ENCODE measurements around the gene ATP6AP1. TPM values are rescaled to one million over a fixed set of nuclear protein-coding genes. Genes with fewer than 3 reads are reported as not detected.

ATP6AP1 gene
- total and polyA plus RNA-seq, 10 donors = 34.2 to 127 (median 82.0) TPM

DNA sequence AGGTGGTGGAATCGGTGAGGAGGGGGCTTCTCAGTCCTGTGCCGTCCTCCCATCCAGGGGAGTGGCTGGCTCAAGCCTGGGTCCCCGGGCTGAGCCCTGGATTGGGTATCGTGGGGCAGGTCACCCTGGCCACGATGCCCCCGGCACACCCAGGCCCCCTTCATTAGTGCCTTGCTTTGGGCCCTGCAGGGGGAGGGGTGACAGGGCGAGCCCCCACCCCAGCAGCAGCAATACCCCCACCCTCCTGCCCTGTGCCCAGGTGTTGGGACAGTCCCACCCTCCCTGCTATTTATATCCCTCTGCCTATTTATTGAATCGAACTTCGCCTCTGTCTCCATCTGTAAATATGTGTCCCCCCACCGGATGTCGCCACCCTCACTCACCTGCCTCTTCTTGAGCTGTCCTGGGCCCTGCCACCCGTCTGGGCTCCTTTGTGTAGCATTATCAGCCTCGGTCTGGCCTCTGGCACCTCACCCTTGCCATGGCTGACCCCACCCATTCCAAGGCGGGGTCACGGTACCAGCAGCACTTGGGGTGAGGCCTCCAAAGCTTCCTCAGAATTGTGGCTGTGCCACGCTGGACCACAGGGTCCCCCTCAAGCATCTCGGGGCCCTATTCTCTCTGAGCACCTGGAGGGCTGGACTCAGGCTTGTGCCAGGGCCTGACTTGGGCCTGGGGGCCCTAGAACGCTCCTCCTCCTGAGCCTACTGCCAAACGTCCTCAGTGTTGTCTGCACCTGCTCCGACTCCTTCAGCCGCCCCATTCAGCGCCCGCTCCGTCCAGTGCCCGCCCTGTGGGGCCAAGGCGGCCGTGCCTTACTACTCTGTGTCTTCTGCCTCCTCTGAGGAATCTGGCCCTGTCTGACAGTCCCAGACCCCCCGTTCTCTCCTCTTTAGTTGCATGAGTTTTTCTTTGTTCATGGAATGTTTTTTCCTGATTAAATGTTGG is 44.5 kb downstream of the ATP6AP1 start:
- no peak overlapping the region for H3K27ac ChIP-seq
- H3K36me3 ChIP-seq = peaks cover 0 to 54% (median 26%) of the 10 kb centered on the region in 6 donors
- H3K4me3 ChIP-seq = no peak overlapping the region
- 73 to 87% (median 80%) methylated on average over 16 to 28 of the region's 28 CpGs for WGBS, 5 donors
- H3K27me3 ChIP-seq (replicated peaks in 1 of 7) = no peaks in the 10 kb centered on the region
- intact Hi-C loops (cut with DNase I; ENCODE audit: low total_unique reads) = no loop called here
- DNase-seq = no peak
- no peaks in the 10 kb centered on the region for H3K9me3 ChIP-seq
- peaks cover 0 to 8% (median 2%) of the 10 kb centered on the region in 6 donors for H3K4me1 ChIP-seq
- TF ChIP-seq, protein P1, sequence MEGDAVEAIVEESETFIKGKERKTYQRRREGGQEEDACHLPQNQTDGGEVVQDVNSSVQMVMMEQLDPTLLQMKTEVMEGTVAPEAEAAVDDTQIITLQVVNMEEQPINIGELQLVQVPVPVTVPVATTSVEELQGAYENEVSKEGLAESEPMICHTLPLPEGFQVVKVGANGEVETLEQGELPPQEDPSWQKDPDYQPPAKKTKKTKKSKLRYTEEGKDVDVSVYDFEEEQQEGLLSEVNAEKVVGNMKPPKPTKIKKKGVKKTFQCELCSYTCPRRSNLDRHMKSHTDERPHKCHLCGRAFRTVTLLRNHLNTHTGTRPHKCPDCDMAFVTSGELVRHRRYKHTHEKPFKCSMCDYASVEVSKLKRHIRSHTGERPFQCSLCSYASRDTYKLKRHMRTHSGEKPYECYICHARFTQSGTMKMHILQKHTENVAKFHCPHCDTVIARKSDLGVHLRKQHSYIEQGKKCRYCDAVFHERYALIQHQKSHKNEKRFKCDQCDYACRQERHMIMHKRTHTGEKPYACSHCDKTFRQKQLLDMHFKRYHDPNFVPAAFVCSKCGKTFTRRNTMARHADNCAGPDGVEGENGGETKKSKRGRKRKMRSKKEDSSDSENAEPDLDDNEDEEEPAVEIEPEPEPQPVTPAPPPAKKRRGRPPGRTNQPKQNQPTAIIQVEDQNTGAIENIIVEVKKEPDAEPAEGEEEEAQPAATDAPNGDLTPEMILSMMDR (IDR thresholded peaks at IDR 0.05 in 8 of 11, conservative IDR thresholded peaks at IDR 0.05 in 3 of 11) = no peak
- TF ChIP-seq POLR2AphosphoS5 (IDR thresholded peaks at IDR 0.05) = no peak
- no peak for TF ChIP-seq POLR2A (IDR thresholded peaks at IDR 0.05)

DNA sequence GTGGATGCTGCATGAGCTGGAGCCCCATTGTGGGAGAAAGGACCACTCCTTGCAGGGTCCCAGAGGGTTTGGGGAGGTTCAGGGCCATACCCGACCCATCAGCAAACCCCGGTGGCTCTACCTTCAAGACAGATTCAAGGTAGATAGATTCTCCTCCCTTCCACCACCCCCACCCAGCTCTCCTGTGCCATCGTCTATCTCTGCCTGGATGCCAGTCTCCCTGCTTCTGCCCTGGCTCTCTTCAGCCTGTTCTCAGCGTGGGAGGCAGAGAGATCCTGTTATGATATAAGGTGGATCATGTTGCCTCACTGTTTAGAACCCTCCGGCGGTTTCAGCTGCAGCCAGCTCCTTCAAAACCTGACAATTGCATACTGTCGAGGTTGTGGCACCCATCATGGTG is 45.2 kb downstream of the ATP6AP1 start:
- WGBS, 5 donors = 78 to 95% (median 89%) methylated on average over 6 to 7 of the region's 7 CpGs
- peaks cover 0 to 47% (median 21%) of the 10 kb centered on the region in 6 donors for H3K36me3 ChIP-seq
- no peak for TF ChIP-seq POLR2AphosphoS5 (IDR thresholded peaks at IDR 0.05)
- TF ChIP-seq, protein P1 (IDR thresholded peaks at IDR 0.05 in 8 of 11, conservative IDR thresholded peaks at IDR 0.05 in 3 of 11) = no peak
- no peak for TF ChIP-seq POLR2A (IDR thresholded peaks at IDR 0.05)
- H3K9me3 ChIP-seq = no peaks in the 10 kb centered on the region
- H3K27me3 ChIP-seq (replicated peaks in 1 of 7) = no peaks in the 10 kb centered on the region
- H3K4me3 ChIP-seq = no peak overlapping the region
- peaks cover 0 to 15% (median 5%) of the 10 kb centered on the region in 6 donors for H3K4me1 ChIP-seq
- no peak overlapping the region for H3K27ac ChIP-seq
- intact Hi-C loops (cut with DNase I; ENCODE audit: low total_unique reads) = no loop called here
- DNase-seq = no peak

DNA sequence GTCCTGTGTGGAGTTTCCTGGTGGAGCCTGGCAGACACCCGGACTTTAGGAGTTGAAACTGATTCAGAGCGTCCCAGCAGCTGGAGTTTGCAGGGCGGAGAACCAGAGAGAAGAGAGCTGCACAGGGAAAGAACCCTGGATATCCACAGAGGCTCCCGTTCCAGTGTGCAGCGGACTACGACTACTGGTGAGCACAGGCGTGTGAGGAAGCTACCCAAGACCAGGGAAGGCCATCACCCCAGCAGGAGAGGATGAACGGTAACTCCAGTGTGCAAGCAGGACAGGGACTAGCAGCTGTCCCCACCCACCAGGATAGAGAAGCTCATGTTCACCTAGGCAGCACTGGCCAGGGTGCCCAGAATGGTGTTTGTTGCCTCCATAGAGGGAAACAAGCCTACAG is 48.3 kb downstream of the ATP6AP1 start:
- intact Hi-C loops (cut with DNase I; ENCODE audit: low total_unique reads) = no loop called here
- no peak for TF ChIP-seq POLR2AphosphoS5 (IDR thresholded peaks at IDR 0.05)
- no peak overlapping the region for H3K4me3 ChIP-seq
- H3K27ac ChIP-seq = no peak overlapping the region
- 83 to 91% (median 86%) methylated on average over 8 of the region's 8 CpGs for WGBS, 5 donors
- peaks cover 0 to 24% (median 8%) of the 10 kb centered on the region in 6 donors for H3K4me1 ChIP-seq
- H3K9me3 ChIP-seq = no peaks in the 10 kb centered on the region
- no peak for DNase-seq
- H3K36me3 ChIP-seq = peaks cover 0 to 16% (median 0%) of the 10 kb centered on the region in 6 donors
- H3K27me3 ChIP-seq (replicated peaks in 1 of 7) = no peaks in the 10 kb centered on the region

DNA sequence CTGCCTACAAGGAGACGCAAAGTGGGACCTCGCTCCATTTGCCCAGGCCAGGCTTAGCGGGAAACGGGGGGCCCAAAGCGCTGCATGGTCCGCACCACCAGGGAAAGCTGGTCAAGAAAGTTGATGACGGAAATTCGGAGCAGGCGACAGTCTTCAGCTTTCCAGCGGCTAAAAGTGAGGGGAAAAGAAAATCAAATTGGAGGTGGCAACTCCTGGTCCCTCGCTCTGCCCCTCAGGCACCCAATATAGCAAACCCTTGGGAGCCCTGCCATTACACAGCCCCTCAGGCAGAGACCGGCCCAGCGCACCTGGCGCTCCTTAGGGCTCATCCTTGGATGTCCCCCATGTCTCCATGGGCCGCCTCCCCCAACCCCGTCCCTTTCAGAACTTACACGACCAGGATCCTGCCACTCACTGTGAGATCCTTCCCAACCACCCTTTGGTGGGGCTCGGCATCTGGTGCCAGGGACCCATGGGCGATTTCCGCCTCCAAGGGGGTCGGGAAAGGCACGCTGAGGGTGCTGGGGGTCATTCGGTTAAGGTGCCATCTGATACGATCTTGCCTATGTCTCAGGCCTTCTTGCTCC is 49.5 kb downstream of the ATP6AP1 start:
- WGBS, 5 donors = 62 to 77% (median 67%) methylated on average over 23 to 24 of the region's 24 CpGs
- Histone ChIP-seq H3K36me3 (peaks cover 0 to 4% (median 0%) of the 10 kb centered on the region in 6 donors), H3K4me3 (peak overlapping the region in 6 of 8 donors; percentile 40 to 70 (median 52)), H3K9me3 (no peaks in the 10 kb centered on the region), H3K27me3 (replicated peaks in 1 of 7) (no peaks in the 10 kb centered on the region), H3K27ac (peak overlapping the region; percentile 75 to 92 (median 88)), H3K4me1 (peaks cover 0 to 24% (median 8%) of the 10 kb centered on the region in 6 donors)
- no peak for TF ChIP-seq POLR2AphosphoS5 (IDR thresholded peaks at IDR 0.05)
- TF ChIP-seq, protein P1 (IDR thresholded peaks at IDR 0.05 in 8 of 11, conservative IDR thresholded peaks at IDR 0.05 in 3 of 11) = no peak
- TF ChIP-seq POLR2A (IDR thresholded peaks at IDR 0.05) = no peak
- intact Hi-C loops (cut with DNase I; ENCODE audit: low total_unique reads) = no loop called here
- peak; percentile 79 for DNase-seq
